ENCODE data around the gene SLC25A42. TPM values are rescaled to one million over a fixed set of nuclear protein-coding genes. Genes with fewer than 3 reads are reported as not detected.

Gene SLC25A42
- total RNA-seq, 1 donor from 2014 or later: 27.2 TPM

DNA sequence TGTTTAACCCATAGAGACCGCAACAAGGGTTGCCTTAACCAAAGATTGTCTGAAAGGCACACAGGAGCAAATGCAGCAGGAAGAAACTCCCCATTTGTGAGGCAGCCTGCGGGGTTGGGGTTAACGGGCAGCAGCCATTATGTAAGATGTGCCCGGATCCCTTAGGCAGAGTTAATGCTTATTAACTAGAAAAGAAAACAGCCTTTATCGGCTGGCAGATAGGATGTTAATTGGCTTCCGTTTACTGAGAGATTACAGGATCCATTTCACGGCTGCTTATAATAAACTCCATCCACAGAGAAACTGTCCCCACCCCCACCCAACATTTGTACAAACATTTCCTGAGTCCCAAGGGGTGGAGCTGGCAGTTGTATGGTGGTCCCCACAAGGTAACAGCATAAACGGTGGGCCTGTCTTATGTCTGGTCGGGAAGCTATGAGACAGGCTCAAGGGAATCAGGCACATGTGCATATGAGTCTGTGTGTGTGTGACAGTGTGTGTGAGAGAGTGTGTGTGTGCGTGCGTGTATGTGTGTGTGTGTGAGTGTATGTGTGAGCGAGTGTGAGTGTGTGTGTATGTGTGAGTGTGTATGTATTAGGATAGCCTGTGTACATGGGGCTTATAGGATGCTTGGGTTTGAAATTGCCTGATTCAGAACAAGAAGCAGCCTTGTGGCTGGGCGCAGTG, 10.5 kb downstream of the SLC25A42 start:
- TF ChIP-seq, protein P1, sequence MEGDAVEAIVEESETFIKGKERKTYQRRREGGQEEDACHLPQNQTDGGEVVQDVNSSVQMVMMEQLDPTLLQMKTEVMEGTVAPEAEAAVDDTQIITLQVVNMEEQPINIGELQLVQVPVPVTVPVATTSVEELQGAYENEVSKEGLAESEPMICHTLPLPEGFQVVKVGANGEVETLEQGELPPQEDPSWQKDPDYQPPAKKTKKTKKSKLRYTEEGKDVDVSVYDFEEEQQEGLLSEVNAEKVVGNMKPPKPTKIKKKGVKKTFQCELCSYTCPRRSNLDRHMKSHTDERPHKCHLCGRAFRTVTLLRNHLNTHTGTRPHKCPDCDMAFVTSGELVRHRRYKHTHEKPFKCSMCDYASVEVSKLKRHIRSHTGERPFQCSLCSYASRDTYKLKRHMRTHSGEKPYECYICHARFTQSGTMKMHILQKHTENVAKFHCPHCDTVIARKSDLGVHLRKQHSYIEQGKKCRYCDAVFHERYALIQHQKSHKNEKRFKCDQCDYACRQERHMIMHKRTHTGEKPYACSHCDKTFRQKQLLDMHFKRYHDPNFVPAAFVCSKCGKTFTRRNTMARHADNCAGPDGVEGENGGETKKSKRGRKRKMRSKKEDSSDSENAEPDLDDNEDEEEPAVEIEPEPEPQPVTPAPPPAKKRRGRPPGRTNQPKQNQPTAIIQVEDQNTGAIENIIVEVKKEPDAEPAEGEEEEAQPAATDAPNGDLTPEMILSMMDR (IDR thresholded peaks at IDR 0.05; ENCODE audit: borderline replicate concordance): no peak
- no peaks in the 10 kb centered on the region for H3K9me3 ChIP-seq (replicated peaks)
- H3K27ac ChIP-seq (replicated peaks): no peak overlapping the region
- peaks cover 9% of the 10 kb centered on the region for H3K4me1 ChIP-seq
- no peak for DNase-seq
- no peaks in the 10 kb centered on the region for H3K27me3 ChIP-seq (ENCODE audit: low read depth)
- H3K4me3 ChIP-seq: no peak overlapping the region
- peaks cover 7% of the 10 kb centered on the region for H3K36me3 ChIP-seq
- intact Hi-C loops (cut with micrococcal nuclease): no loop called here

DNA sequence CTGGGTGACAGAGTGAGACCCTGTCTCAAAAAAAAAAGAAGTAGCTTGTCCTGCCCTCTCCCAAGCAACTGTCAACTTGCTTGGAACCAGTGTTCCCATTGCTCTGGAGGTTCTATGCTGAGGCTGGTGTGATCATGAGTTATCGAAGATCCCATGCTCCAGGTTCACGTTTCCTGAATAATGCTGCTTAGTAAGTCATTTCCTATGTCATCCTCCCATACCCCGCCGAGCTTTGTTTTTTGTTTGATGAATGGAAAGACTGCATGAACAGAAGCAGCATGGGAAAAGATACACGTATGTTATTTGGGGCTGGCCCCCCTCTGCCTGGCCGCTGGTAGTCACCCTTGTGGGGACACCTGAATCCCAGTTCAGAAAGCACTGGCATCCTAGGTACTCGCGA, 11.3 kb downstream of the SLC25A42 start:
- Histone ChIP-seq H3K4me3 (no peak overlapping the region), H3K9me3 (replicated peaks) (no peaks in the 10 kb centered on the region), H3K27ac (replicated peaks) (no peak overlapping the region), H3K36me3 (peaks cover 7% of the 10 kb centered on the region), H3K27me3 (ENCODE audit: low read depth) (no peaks in the 10 kb centered on the region), H3K4me1 (peaks cover 3% of the 10 kb centered on the region)
- DNase-seq: no peak
- TF ChIP-seq, protein P1 (IDR thresholded peaks at IDR 0.05; ENCODE audit: borderline replicate concordance): no peak
- intact Hi-C loops (cut with micrococcal nuclease): no loop called here

DNA sequence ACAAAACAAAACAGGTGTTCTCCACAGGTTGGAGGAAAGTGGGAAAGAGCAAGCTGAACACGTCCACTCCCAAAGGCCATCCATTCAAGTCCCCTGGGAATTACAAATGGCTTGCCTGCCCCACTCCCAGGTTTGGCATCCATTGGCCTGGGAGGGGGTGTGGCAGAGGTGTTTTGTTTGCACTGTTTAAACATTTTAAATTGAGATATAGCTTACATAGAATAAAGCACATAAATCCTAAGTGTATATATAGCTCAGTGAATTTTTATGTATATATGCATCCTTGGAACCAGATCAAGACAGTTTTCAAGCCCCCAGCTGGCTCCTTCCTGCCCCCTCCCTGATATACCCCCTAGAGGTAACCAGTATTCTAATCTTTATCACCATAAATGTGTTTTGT, 12.7 kb downstream of the SLC25A42 start:
- H3K27ac ChIP-seq (replicated peaks): no peak overlapping the region
- no peaks in the 10 kb centered on the region for H3K27me3 ChIP-seq (ENCODE audit: low read depth)
- intact Hi-C loops (cut with micrococcal nuclease): no loop called here
- H3K9me3 ChIP-seq (replicated peaks): no peaks in the 10 kb centered on the region
- H3K4me3 ChIP-seq: no peak overlapping the region
- H3K36me3 ChIP-seq: peaks cover 7% of the 10 kb centered on the region
- TF ChIP-seq, protein P1 (IDR thresholded peaks at IDR 0.05; ENCODE audit: borderline replicate concordance): no peak
- peaks cover 9% of the 10 kb centered on the region for H3K4me1 ChIP-seq
- no peak for DNase-seq

DNA sequence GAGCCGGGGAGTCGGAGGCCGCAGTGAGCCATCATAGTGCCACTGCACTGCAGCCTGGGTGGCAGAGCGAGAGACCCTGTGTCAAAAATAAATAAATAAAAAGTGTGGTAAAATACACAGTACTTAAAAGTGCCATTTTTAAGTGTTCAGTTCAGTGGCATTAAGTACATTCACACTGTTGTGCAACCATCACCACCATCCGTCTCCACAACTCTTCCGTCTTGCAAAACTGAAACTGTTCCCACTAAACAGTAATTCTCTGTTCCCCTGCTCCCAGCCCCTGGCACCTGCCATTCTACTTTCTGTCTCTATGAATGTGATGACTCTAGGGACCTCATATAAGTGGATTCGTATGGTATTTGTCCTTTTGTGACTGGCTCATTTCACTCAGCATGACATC, 13.3 kb downstream of the SLC25A42 start:
- Histone ChIP-seq H3K4me3 (no peak overlapping the region), H3K4me1 (peaks cover 15% of the 10 kb centered on the region), H3K27ac (replicated peaks) (no peak overlapping the region), H3K36me3 (peaks cover 7% of the 10 kb centered on the region), H3K27me3 (ENCODE audit: low read depth) (no peaks in the 10 kb centered on the region), H3K9me3 (replicated peaks) (no peaks in the 10 kb centered on the region)
- no peak for DNase-seq
- intact Hi-C loops (cut with micrococcal nuclease): no loop called here
- TF ChIP-seq, protein P1 (IDR thresholded peaks at IDR 0.05; ENCODE audit: borderline replicate concordance): no peak

DNA sequence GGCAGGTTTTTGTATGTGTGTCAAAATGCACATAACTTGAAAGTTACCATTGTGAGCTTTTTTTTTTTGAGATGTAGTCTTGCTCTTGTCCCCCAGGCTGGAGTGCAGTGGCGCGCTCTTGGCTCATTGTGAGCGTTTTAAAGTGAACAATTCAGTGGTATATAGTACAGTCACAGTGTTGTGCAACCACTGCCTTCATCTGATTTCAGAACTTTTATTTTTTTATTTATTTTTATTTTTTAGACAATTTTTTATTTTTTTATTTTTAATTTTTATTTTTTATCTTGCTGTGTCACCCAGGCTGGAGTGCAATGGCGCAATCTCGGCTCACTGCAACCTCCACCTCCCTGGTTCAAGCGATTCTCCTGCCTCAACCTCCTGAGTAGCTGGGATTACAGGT, 15.0 kb downstream of the SLC25A42 start:
- H3K9me3 ChIP-seq (replicated peaks): no peaks in the 10 kb centered on the region
- peaks cover 32% of the 10 kb centered on the region for H3K4me1 ChIP-seq
- H3K27me3 ChIP-seq (ENCODE audit: low read depth): no peaks in the 10 kb centered on the region
- no peak overlapping the region for H3K27ac ChIP-seq (replicated peaks)
- intact Hi-C loops (cut with micrococcal nuclease): no loop called here
- no peak for DNase-seq
- peaks cover 7% of the 10 kb centered on the region for H3K36me3 ChIP-seq
- H3K4me3 ChIP-seq: no peak overlapping the region
- TF ChIP-seq, protein P1 (IDR thresholded peaks at IDR 0.05; ENCODE audit: borderline replicate concordance): no peak

Measured in left ventricle myocardium inferior (tissue), 1 donor.